Mesenchymal stem cell (in vitro differentiated cells and primary cell): ENCODE measurements around the gene SNRPD2.

Experiments used
- DNase-seq: peaks from one replicate; pipeline ENCODE4 v3.0.0-alpha.2; 2013
- H2AFZ ChIP-seq: one replicate; pipeline ENCODE4 v1.6.1; 2013; ENCODE audit warnings: low read depth, mild to moderate bottlenecking, control low read depth, inconsistent platforms, low read length, moderate library complexity
- H2AK5ac ChIP-seq: 2 replicates; pipeline ENCODE4 v1.6.1; 2013; ENCODE audit warnings: low read length, moderate library complexity, mild to moderate bottlenecking, inconsistent platforms; ENCODE audit not compliant: severe bottlenecking
- H2BK120ac ChIP-seq: one replicate; pipeline ENCODE4 v1.6.1; 2013; ENCODE audit warnings: low read depth, mild to moderate bottlenecking, inconsistent platforms, low read length, moderate library complexity
- H2BK12ac ChIP-seq, 2 experiments: one replicate each; pipeline ENCODE4 v1.6.1; 2013; ENCODE audit warnings: inconsistent platforms in 2 of 2, low read length in 2 of 2, mild to moderate bottlenecking in 2 of 2, moderate library complexity in 2 of 2, control low read depth in 1 of 2
- H2BK15ac ChIP-seq: one replicate; pipeline ENCODE4 v1.6.1; 2013; ENCODE audit warnings: mild to moderate bottlenecking, low read depth, inconsistent platforms; ENCODE audit not compliant: poor library complexity, severe bottlenecking
- H2BK5ac ChIP-seq: 2 replicates; pipeline ENCODE4 v1.6.1; 2013; ENCODE audit warnings: low read depth, mild to moderate bottlenecking, low read length, control low read depth, inconsistent platforms; ENCODE audit not compliant: poor library complexity, severe bottlenecking
- H3K14ac ChIP-seq, 2 experiments: one replicate each; pipeline ENCODE4 v1.6.1; 2013; ENCODE audit warnings: inconsistent platforms in 2 of 2, low read length in 2 of 2, control low read depth in 1 of 2, mild to moderate bottlenecking in 1 of 2, moderate library complexity in 1 of 2
- H3K18ac ChIP-seq, 2 experiments: one replicate each; pipeline ENCODE4 v1.6.1; 2013; ENCODE audit warnings: inconsistent platforms in 2 of 2, low read length in 2 of 2, control low read depth in 1 of 2, low read depth in 1 of 2, mild to moderate bottlenecking in 1 of 2
- H3K23ac ChIP-seq, 2 experiments: one replicate each; pipeline ENCODE4 v1.6.1; 2013; ENCODE audit warnings: inconsistent platforms in 2 of 2, low read length in 2 of 2, mild to moderate bottlenecking in 2 of 2, moderate library complexity in 2 of 2, control low read depth in 1 of 2
- H3K27ac ChIP-seq: 2 replicates; pipeline ENCODE4 v1.5.1; 2013; ENCODE audit warnings: mild to moderate bottlenecking, moderate library complexity, low read length, control low read depth, inconsistent platforms; ENCODE audit not compliant: poor library complexity, severe bottlenecking
- H3K27me3 ChIP-seq, 2 experiments: 2 replicates each; pipeline versions ENCODE4 v1.6.1 to v1.7.0; 2013; ENCODE audit warnings: low read length in 2 of 2, mild to moderate bottlenecking in 2 of 2, moderate library complexity in 2 of 2, control low read depth in 1 of 2, inconsistent platforms in 1 of 2; ENCODE audit not compliant: control insufficient read depth in 1 of 2, insufficient read depth in 1 of 2
- H3K36me3 ChIP-seq, 2 experiments: 2 replicates each; pipeline versions ENCODE4 v1.6.1 to v1.7.0; 2013; ENCODE audit warnings: low read length in 2 of 2, control low read depth in 1 of 2, inconsistent platforms in 1 of 2, low read depth in 1 of 2, mild to moderate bottlenecking in 1 of 2; ENCODE audit not compliant: insufficient read depth in 2 of 2, control insufficient read depth in 1 of 2
- H3K4ac ChIP-seq, 2 experiments: one replicate each; pipeline ENCODE4 v1.6.1; 2013; ENCODE audit warnings: inconsistent platforms in 2 of 2, low read length in 2 of 2, mild to moderate bottlenecking in 2 of 2, moderate library complexity in 2 of 2, control low read depth in 1 of 2, low read depth in 1 of 2
- H3K4me1 ChIP-seq: 2 replicates; pipeline ENCODE4 v1.6.1; 2013; ENCODE audit warnings: low read depth, low read length, control low read depth; ENCODE audit not compliant: control insufficient read depth, insufficient read depth
- H3K4me2 ChIP-seq: 2 replicates; pipeline ENCODE4 v1.6.1; 2013; ENCODE audit warnings: low read length, mild to moderate bottlenecking, inconsistent platforms; ENCODE audit not compliant: poor library complexity, severe bottlenecking
- H3K4me3 ChIP-seq, 2 experiments: 2 replicates each; pipeline versions ENCODE4 v1.5.1 to v1.7.0; 2013; ENCODE audit warnings: low read length in 2 of 2, mild to moderate bottlenecking in 2 of 2, control low read depth in 1 of 2, low read depth in 1 of 2; ENCODE audit not compliant: insufficient read depth in 1 of 2
- H3K79me1 ChIP-seq: replicated peaks from 2 replicates; pipeline ENCODE4 v1.6.1; 2013; ENCODE audit warnings: mild to moderate bottlenecking, control low read depth, low read length, inconsistent platforms; ENCODE audit not compliant: poor library complexity, severe bottlenecking
- H3K9ac ChIP-seq: 2 replicates; pipeline ENCODE4 v1.7.0; 2013; ENCODE audit warnings: mild to moderate bottlenecking, low read length, moderate library complexity
- H3K9me3 ChIP-seq: 2 replicates; pipeline ENCODE4 v1.7.0; 2013; ENCODE audit warnings: mild to moderate bottlenecking, low read length; ENCODE audit not compliant: control insufficient read depth
- H4K8ac ChIP-seq: one replicate; pipeline ENCODE4 v1.6.1; 2013; ENCODE audit warnings: inconsistent platforms, mild to moderate bottlenecking, low read length, moderate library complexity
- H4K91ac ChIP-seq: one replicate; pipeline ENCODE4 v1.6.1; 2013; ENCODE audit warnings: mild to moderate bottlenecking, low read length, inconsistent platforms
- WGBS: methylation state at CpG from one replicate; pipeline ENCODE4 v1.1.7; 2013; ENCODE audit warnings: mixed read lengths; 5-methylcytosine and 5-hydroxymethylcytosine counted together

SNRPD2 gene

GRCh38 chr19:45650722-45651121, 41.0 kb downstream of the SNRPD2 start:
- no peak overlapping the region for H2AK5ac ChIP-seq

GRCh38 chr19:45646345-45646698, 45.4 kb downstream of the SNRPD2 start:
- H2AK5ac ChIP-seq = peak overlapping the region; percentile 85
- WGBS = 20% methylated on average over 9 of the region's 9 CpGs
- no peak overlapping the region for H2BK120ac ChIP-seq
- H3K79me1 ChIP-seq = no peaks in the 10 kb centered on the region
- H4K91ac ChIP-seq = no peak overlapping the region
- no peak overlapping the region for H3K18ac ChIP-seq
- H3K4me1 ChIP-seq = peaks cover 27% of the 10 kb centered on the region
- no peaks in the 10 kb centered on the region for H3K9me3 ChIP-seq
- H3K4me2 ChIP-seq = peak overlapping the region; percentile 74
- H3K27me3 ChIP-seq = peaks cover 0 to 24% of the 10 kb centered on the region in 2 experiments
- H2BK15ac ChIP-seq = no peak overlapping the region
- no peak overlapping the region for H3K23ac ChIP-seq
- no peaks in the 10 kb centered on the region for H3K36me3 ChIP-seq
- peak overlapping the region in 1 of 2 experiments; percentile 61 for H2BK12ac ChIP-seq
- peak overlapping the region; percentile 86 for H3K27ac ChIP-seq
- no peak overlapping the region for H4K8ac ChIP-seq
- no peak overlapping the region for H3K4ac ChIP-seq
- H3K9ac ChIP-seq = no peak overlapping the region
- H3K4me3 ChIP-seq = peak overlapping the region in 1 of 2 experiments; percentile 66
- no peak overlapping the region for H2BK5ac ChIP-seq
- H2AFZ ChIP-seq = peak overlapping the region; percentile 39
- DNase-seq = no peak
- H3K14ac ChIP-seq = no peak overlapping the region

More at GRCh38 chr19:45650722-45651121, 41.0 kb downstream of the SNRPD2 start:
- H3K18ac ChIP-seq = no peak overlapping the region
- no peak overlapping the region for H3K14ac ChIP-seq
- no peak for DNase-seq
- 83% methylated on average over 3 of the region's 3 CpGs for WGBS
- no peak overlapping the region for H3K23ac ChIP-seq
- H2BK12ac ChIP-seq = no peak overlapping the region
- no peaks in the 10 kb centered on the region for H3K36me3 ChIP-seq
- no peak overlapping the region for H3K4ac ChIP-seq
- no peak overlapping the region for H3K9ac ChIP-seq
- peaks cover 0 to 15% of the 10 kb centered on the region in 2 experiments for H3K27me3 ChIP-seq
- no peak overlapping the region for H2AFZ ChIP-seq
- no peaks in the 10 kb centered on the region for H3K9me3 ChIP-seq
- no peak overlapping the region for H2BK5ac ChIP-seq
- H3K27ac ChIP-seq = no peak overlapping the region
- H3K4me2 ChIP-seq = no peak overlapping the region
- no peak overlapping the region for H2BK120ac ChIP-seq
- H4K8ac ChIP-seq = no peak overlapping the region
- H2BK15ac ChIP-seq = no peak overlapping the region
- peaks cover 1% of the 10 kb centered on the region for H3K4me1 ChIP-seq
- H3K4me3 ChIP-seq = no peak overlapping the region
- H4K91ac ChIP-seq = no peak overlapping the region
- no peaks in the 10 kb centered on the region for H3K79me1 ChIP-seq

- Histone ChIP-seq H4K8ac (no peak overlapping the region), H2BK12ac (no peak overlapping the region), H3K4me3 (peak overlapping the region; percentile 26 to 66), H2AK5ac (no peak overlapping the region), H2BK5ac (peak overlapping the region; percentile 69), H3K36me3 (no peaks in the 10 kb centered on the region), H2BK120ac (no peak overlapping the region), H4K91ac (no peak overlapping the region), H3K18ac (peak overlapping the region in 1 of 2 experiments; percentile 34), H3K79me1 (no peaks in the 10 kb centered on the region), H3K4me1 (peaks cover 31% of the 10 kb centered on the region), H2AFZ (no peak overlapping the region), H3K14ac (no peak overlapping the region), H3K4me2 (peak overlapping the region; percentile 74), H3K9ac (no peak overlapping the region), H3K4ac (no peak overlapping the region), H3K27ac (peak overlapping the region; percentile 86), H3K23ac (no peak overlapping the region), H3K9me3 (no peaks in the 10 kb centered on the region), H2BK15ac (no peak overlapping the region), H3K27me3 (peaks cover 0 to 24% of the 10 kb centered on the region in 2 experiments)
- WGBS = under 1% methylated on average over 15 of the region's 27 CpGs
- DNase-seq = peak; percentile 98
Measured at GRCh38 chr19:45645631-45646344, 46.0 kb downstream of the SNRPD2 start.

GRCh38 chr19:45645068-45645630, 46.6 kb downstream of the SNRPD2 start:
- no peaks in the 10 kb centered on the region for H3K79me1 ChIP-seq
- no peak overlapping the region for H2BK12ac ChIP-seq
- H4K8ac ChIP-seq = no peak overlapping the region
- DNase-seq = no peak
- no peak overlapping the region for H4K91ac ChIP-seq
- peaks cover 0 to 24% of the 10 kb centered on the region in 2 experiments for H3K27me3 ChIP-seq
- H2BK5ac ChIP-seq = no peak overlapping the region
- no peaks in the 10 kb centered on the region for H3K36me3 ChIP-seq
- no peaks in the 10 kb centered on the region for H3K9me3 ChIP-seq
- no peak overlapping the region for H3K9ac ChIP-seq
- H3K4ac ChIP-seq = no peak overlapping the region
- no peak overlapping the region for H2AK5ac ChIP-seq
- H3K23ac ChIP-seq = no peak overlapping the region
- 42% methylated on average over 30 of the region's 35 CpGs for WGBS
- H3K18ac ChIP-seq = peak overlapping the region in 1 of 2 experiments; percentile 28
- peaks cover 32% of the 10 kb centered on the region for H3K4me1 ChIP-seq
- H2AFZ ChIP-seq = no peak overlapping the region
- no peak overlapping the region for H2BK120ac ChIP-seq
- no peak overlapping the region for H3K14ac ChIP-seq
- peak overlapping the region; percentile 35 for H3K4me2 ChIP-seq
- no peak overlapping the region for H3K27ac ChIP-seq
- peak overlapping the region in 1 of 2 experiments; percentile 66 for H3K4me3 ChIP-seq
- H2BK15ac ChIP-seq = no peak overlapping the region
